ENCODE measurements around the gene IFRD2. TPM values are rescaled to one million over a fixed set of nuclear protein-coding genes. Genes with fewer than 3 reads are reported as not detected.

Gene IFRD2
- total and polyA plus RNA-seq, 2 of the 13 experiments (the other 11 are each of a cell fraction or from before 2014, with no cell fraction given): 32.8 to 96.1 TPM

GRCh38 chr3:50320853-50321335 is 28.7 kb upstream of the IFRD2 start (continued):
- 0 out of 2 replicates have a peak, but pooled peaks have one; percentile 56 for TF ChIP-seq ZNF546 (CRISPR knock-in tag; conservative IDR thresholded peaks at IDR 0.05)
- TF ChIP-seq ZNF598 (CRISPR knock-in tag; IDR thresholded peaks at IDR 0.05; ENCODE audit: borderline replicate concordance): no peak
- no peak for TF ChIP-seq ZFP36L2 (CRISPR knock-in tag; IDR thresholded peaks at IDR 0.05)
- TF ChIP-seq TOE1 (CRISPR knock-in tag; IDR thresholded peaks at IDR 0.05): no peak
- no peak for TF ChIP-seq FOXJ3 (CRISPR knock-in tag; IDR thresholded peaks at IDR 0.05; ENCODE audit: borderline replicate concordance)
- no peak for TF ChIP-seq ZNF17 (CRISPR knock-in tag; IDR thresholded peaks at IDR 0.05)
- TF ChIP-seq ARNT (IDR thresholded peaks at IDR 0.05): no peak
- no peak for TF ChIP-seq ZNF282 (IDR thresholded peaks at IDR 0.05; ENCODE audit: partially characterized antibody)
- no peak for TF ChIP-seq DR1 (CRISPR knock-in tag; IDR thresholded peaks at IDR 0.05)
- TF ChIP-seq ZNF672 (CRISPR knock-in tag; IDR thresholded peaks at IDR 0.05): no peak
- TF ChIP-seq SSRP1 (CRISPR knock-in tag; IDR thresholded peaks at IDR 0.05): no peak
- TF ChIP-seq NR1H2 (CRISPR knock-in tag; IDR thresholded peaks at IDR 0.05; ENCODE audit: borderline replicate concordance, low read depth): 0 out of 2 replicates have a peak, but pooled peaks have one; percentile 30
- TF ChIP-seq ARNTL (CRISPR knock-in tag; IDR thresholded peaks at IDR 0.05): peak; percentile 51
- no peak; the same call in 1 of the 2 replicates for TF ChIP-seq BORCS8-MEF2B (CRISPR knock-in tag; IDR thresholded peaks at IDR 0.05)
- no peak for TF ChIP-seq ZNF614 (CRISPR knock-in tag; IDR thresholded peaks at IDR 0.05; ENCODE audit: borderline replicate concordance)
- TF ChIP-seq, protein P1, sequence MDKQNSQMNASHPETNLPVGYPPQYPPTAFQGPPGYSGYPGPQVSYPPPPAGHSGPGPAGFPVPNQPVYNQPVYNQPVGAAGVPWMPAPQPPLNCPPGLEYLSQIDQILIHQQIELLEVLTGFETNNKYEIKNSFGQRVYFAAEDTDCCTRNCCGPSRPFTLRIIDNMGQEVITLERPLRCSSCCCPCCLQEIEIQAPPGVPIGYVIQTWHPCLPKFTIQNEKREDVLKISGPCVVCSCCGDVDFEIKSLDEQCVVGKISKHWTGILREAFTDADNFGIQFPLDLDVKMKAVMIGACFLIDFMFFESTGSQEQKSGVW (CRISPR knock-in tag; IDR thresholded peaks at IDR 0.05; ENCODE audit: borderline replicate concordance): no peak
- TF ChIP-seq GABPB1 (CRISPR knock-in tag; IDR thresholded peaks at IDR 0.05): peak; percentile 38; the same call in 1 of the 2 replicates
- no peak for TF ChIP-seq ZBTB49 (CRISPR knock-in tag; IDR thresholded peaks at IDR 0.05; ENCODE audit: borderline replicate concordance)
- peak; percentile 21; the same call in 1 of the 2 replicates for TF ChIP-seq GATAD2A (CRISPR knock-in tag; IDR thresholded peaks at IDR 0.05)
- TF ChIP-seq, protein P2, sequence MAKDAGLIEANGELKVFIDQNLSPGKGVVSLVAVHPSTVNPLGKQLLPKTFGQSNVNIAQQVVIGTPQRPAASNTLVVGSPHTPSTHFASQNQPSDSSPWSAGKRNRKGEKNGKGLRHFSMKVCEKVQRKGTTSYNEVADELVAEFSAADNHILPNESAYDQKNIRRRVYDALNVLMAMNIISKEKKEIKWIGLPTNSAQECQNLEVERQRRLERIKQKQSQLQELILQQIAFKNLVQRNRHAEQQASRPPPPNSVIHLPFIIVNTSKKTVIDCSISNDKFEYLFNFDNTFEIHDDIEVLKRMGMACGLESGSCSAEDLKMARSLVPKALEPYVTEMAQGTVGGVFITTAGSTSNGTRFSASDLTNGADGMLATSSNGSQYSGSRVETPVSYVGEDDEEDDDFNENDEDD (CRISPR knock-in tag; IDR thresholded peaks at IDR 0.05; ENCODE audit: borderline replicate concordance): peak; percentile 21; the same call in 1 of the 2 replicates
- TF ChIP-seq ZNF788 (CRISPR knock-in tag; IDR thresholded peaks at IDR 0.05; ENCODE audit: borderline replicate concordance): 0 out of 2 replicates have a peak, but pooled peaks have one; percentile 38
- TF ChIP-seq PLRG1 (conservative IDR thresholded peaks at IDR 0.05): no peak
- TF ChIP-seq, protein P3, sequence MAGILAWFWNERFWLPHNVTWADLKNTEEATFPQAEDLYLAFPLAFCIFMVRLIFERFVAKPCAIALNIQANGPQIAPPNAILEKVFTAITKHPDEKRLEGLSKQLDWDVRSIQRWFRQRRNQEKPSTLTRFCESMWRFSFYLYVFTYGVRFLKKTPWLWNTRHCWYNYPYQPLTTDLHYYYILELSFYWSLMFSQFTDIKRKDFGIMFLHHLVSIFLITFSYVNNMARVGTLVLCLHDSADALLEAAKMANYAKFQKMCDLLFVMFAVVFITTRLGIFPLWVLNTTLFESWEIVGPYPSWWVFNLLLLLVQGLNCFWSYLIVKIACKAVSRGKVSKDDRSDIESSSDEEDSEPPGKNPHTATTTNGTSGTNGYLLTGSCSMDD (CRISPR knock-in tag; IDR thresholded peaks at IDR 0.05): no peak
- TF ChIP-seq ZNF329 (CRISPR knock-in tag; IDR thresholded peaks at IDR 0.05; ENCODE audit: low read depth): no peak
- TF ChIP-seq, protein P4, sequence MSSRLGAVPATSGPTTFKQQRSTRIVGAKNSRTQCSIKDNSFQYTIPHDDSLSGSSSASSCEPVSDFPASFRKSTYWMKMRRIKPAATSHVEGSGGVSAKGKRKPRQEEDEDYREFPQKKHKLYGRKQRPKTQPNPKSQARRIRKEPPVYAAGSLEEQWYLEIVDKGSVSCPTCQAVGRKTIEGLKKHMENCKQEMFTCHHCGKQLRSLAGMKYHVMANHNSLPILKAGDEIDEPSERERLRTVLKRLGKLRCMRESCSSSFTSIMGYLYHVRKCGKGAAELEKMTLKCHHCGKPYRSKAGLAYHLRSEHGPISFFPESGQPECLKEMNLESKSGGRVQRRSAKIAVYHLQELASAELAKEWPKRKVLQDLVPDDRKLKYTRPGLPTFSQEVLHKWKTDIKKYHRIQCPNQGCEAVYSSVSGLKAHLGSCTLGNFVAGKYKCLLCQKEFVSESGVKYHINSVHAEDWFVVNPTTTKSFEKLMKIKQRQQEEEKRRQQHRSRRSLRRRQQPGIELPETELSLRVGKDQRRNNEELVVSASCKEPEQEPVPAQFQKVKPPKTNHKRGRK (CRISPR knock-in tag; IDR thresholded peaks at IDR 0.05): no peak
- TF ChIP-seq ZNF644 (CRISPR knock-in tag; IDR thresholded peaks at IDR 0.05; ENCODE audit: low read depth): no peak

Measured in HepG2 (cell line).